Astrocyte of the cerebellum (primary cell): ENCODE data around the gene CAMKK1.

Source experiments
- DNase-seq: peaks from one replicate; pipeline ENCODE4 v3.0.0-alpha.2; 2011; ENCODE audit warnings: low read depth
- H3K4me3 ChIP-seq: 2 replicates; pipeline ENCODE4 v1.5.1; 2011; ENCODE audit warnings: mild to moderate bottlenecking, low read depth, low read length, moderate library complexity
- in situ Hi-C: cut with HindIII; loops from 2 replicates; pipeline ENCODE4 v1.10.0; 2017; ENCODE audit warnings: low sequenced_read_pairs
- TF ChIP-seq, protein P1 (sequence below): IDR thresholded peaks from 2 replicates; pipeline ENCODE4 v1.5.1; 2012; ENCODE audit warnings: low read length, low read depth, moderate library complexity, mild to moderate bottlenecking; ENCODE audit errors: missing control alignments

CAMKK1 gene

DNA sequence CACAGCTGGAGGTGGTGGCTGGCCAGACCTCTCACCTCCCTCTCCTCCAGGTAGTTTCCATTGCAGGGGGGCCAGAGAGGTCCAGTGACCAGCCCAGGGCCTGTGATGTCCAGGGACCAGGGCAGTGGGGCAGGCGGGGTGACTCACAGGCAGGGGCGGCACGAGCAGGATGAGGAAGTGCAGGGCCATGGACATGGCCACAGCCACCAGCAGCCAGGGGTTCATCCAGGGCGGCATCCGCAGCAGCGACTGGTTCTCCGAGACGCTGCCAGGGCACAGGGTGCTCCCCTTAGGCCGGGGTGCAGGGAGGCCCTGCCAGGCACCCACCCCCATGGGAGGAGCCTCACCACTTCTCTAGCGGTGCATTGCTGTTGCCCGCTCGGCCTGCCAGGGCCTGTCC lies 36.3 kb upstream of the CAMKK1 start:
- no peak for DNase-seq
- TF ChIP-seq, protein P1, sequence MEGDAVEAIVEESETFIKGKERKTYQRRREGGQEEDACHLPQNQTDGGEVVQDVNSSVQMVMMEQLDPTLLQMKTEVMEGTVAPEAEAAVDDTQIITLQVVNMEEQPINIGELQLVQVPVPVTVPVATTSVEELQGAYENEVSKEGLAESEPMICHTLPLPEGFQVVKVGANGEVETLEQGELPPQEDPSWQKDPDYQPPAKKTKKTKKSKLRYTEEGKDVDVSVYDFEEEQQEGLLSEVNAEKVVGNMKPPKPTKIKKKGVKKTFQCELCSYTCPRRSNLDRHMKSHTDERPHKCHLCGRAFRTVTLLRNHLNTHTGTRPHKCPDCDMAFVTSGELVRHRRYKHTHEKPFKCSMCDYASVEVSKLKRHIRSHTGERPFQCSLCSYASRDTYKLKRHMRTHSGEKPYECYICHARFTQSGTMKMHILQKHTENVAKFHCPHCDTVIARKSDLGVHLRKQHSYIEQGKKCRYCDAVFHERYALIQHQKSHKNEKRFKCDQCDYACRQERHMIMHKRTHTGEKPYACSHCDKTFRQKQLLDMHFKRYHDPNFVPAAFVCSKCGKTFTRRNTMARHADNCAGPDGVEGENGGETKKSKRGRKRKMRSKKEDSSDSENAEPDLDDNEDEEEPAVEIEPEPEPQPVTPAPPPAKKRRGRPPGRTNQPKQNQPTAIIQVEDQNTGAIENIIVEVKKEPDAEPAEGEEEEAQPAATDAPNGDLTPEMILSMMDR: no peak
- in situ Hi-C loops: no loop called here
- H3K4me3 ChIP-seq: no peak overlapping the region

DNA sequence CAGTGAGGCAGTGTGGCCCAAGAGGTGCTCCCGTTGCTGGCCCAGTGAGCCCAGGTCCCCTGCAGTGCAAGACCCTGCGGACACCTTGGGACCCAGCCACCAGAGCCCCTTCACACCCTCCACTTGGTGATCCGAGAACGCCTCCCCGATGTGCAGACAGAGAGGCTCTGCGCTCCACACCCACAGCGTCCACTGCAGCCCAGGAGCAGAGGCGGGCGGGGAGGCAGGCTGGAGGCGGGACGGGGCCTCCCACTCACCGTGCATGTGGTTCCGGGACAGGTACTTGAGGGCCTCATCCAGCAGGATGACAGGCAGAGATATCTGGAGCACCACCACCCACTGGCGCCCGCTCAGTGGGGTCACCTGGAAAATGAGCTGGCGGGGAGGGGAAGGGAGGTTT lies 35.6 kb upstream of the CAMKK1 start:
- in situ Hi-C loops: no loop called here
- H3K4me3 ChIP-seq: no peak overlapping the region
- TF ChIP-seq, protein P1: no peak
- no peak for DNase-seq

DNA sequence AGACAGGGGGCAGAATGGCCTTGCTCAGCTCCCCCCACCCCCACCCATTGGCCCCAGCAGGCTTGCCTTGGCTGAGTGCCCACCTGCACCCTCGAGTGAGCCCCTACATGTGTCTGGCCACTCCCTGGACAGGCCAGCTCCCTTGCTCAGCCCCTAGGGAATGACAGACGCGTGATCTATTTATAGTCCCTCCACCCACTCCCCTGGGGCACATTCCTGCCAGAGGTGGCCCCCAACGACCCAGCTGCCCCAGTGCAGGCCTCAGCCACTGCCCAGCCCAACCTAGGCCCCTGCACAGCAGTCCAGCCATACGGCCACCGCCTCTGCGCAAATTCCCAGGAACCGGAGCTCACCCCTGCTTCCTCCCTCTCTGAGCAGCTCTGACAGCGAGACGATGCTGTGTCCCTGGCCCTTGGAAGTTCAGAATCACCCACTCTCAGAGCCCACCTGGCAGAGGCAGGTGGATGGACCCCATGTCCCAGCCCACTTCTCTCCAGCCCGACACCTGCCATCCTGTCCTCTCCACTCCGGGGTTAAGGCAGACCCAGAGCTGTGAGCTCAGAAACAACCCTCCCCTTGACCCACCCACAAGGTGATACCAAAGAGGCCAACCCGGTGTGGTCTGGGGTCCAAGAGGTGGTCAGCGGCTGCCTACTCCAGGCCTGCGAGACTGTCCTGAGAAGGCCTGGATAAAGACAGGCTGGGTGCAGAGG lies 34.9 kb upstream of the CAMKK1 start:
- no peak for DNase-seq
- in situ Hi-C loops: no loop called here
- H3K4me3 ChIP-seq: no peak overlapping the region
- TF ChIP-seq, protein P1: no peak

DNA sequence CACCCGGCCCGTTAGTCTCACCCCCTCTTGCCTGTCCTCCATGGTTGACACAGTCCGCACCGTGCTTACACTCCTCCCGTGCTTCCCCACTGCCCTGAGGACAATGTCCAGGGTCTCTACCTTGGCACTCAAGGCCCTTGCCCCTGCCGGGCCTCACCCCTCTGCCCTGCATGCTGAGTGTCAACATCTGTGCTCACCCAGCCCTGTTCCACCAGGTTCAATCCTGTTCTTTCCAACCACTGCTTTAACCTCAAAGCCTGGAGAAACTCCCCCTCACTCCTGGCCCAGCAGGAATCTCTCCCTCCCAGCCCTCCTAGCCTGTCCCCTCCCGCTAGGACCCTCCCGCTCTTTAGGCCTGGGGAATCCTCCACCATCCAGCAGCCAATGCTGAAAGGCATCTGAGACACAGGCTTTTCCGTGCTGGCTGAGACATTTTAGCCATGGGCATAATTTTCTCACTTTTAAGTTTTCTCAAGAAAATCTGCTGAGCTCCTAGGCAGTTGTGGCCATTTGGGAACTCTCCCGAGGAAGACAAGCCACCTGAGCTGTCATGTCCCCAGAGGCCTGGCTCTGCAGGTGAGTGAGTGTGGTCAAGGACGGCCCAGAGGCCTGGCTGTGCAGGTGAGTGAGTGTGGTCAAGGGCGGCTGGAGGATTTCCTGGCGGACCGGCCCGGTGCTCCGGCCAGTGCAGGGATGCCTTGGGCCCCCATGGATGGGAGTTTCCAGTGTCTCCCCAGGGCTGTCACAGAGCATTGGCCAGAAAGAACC lies 34.2 kb upstream of the CAMKK1 start:
- H3K4me3 ChIP-seq: no peak overlapping the region
- in situ Hi-C loops: no loop called here
- no peak for DNase-seq
- TF ChIP-seq, protein P1: no peak

DNA sequence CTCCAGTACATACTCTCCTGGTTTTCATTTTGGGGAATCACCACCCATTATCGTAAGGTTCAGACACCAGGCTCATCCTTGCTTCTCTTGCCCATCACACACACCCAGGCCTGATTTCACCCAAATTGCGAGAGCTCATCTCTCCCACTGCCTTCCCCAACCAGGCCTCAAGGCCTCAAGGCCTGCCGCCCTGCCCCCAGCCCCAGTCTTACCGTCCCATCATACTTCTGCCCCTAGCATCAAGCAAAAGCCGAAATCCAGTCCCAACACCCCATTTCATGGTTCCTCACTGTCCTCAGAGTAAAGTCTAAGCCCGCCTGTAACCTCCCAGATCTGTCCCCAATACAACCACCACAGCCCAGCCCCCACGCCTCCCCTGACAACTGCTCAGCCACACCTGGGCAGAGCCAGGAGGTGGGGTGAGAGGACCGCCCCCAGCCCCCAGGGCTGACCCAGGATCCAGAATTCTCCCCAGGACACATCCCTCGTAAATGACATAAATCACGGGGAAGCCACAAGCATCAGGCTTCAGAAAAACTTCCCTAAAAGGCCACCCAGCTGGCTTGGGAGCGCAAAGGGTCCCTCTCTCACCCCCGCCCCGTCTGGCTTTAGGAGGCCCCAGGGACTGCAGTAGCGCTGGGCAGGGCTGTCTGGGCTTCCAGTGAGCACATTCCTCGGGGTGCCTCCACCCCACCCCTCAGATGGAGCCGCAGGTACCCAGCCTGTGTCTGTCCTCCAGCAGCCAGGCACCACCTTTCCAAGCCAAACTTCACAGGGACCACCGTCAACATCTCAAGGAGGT lies 33.0 kb upstream of the CAMKK1 start:
- no peak overlapping the region for H3K4me3 ChIP-seq
- in situ Hi-C loops: no loop called here
- TF ChIP-seq, protein P1: no peak
- no peak for DNase-seq
